ENCODE results near the gene LGALS1. TPM values are rescaled to one million over a fixed set of nuclear protein-coding genes. Genes with fewer than 3 reads are reported as not detected.
A peak's percentile ranks its signal among the peaks of the same experiment; 100 is the strongest.

Gene LGALS1
- total and polyA plus RNA-seq, 9 of the 15 experiments (the other 6 are each of a cell fraction or from before 2014, with no cell fraction given) = 160 to 800 (median 330) TPM

DNA sequence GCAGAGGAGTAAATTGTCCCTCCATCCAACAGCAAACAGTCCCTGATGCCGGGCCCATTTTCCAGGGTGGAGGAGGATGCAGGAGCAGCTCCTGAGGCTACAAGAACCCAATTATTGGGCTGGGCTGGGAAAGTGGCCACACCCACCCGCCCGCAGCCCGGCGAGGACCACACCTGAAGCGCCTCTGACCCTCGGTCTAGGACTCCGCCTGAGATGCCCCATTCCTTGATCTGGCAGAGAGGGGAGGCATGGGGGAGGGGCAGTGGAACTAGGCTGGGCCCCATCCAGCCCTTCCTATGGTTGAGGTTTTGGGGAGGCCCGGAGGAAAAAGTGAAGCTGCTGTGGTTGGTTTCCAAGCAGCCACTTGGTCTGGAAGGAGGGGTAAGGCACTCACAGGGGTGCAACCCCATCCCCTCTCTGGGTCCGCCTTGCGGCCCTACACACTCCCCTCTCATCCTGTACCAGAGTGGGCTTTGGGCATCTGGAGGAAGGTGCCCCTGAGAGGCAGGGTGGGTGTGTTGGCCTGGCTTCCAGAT is 2.4 kb upstream of the LGALS1 start:
- Histone ChIP-seq H2AFZ (ENCODE audit: low read depth, low read length) (no peak overlapping the region), H3K4me3 (no peak overlapping the region), H3K79me2 (ENCODE audit: control insufficient read depth, insufficient read depth, low read length) (peaks cover 19% of the 10 kb centered on the region), H3K9ac (ENCODE audit: insufficient read depth in 1 of 2, low read depth in 2 of 2, low read length in 2 of 2) (peak overlapping the region in 1 of 2 experiments; percentile 74; a peak in 2 of 4 replicates), H3K36me3 (ENCODE audit: control insufficient read depth, insufficient read depth, low read length) (peaks cover 1% of the 10 kb centered on the region; the same call in 1 of the 3 replicates), H3K9me1 (ENCODE audit: control insufficient read depth, insufficient read depth, low read length) (no peaks in the 10 kb centered on the region), H3K27me3 (ENCODE audit: control insufficient read depth in 2 of 2, insufficient read depth in 2 of 2, low read length in 2 of 2) (no peaks in the 10 kb centered on the region), H3K4me2 (ENCODE audit: insufficient read depth, low read length) (no peak overlapping the region), H3K9me3 (replicated peaks; ENCODE audit: control insufficient read depth, insufficient read depth, low read depth, low read length) (no peaks in the 10 kb centered on the region), H3K27ac (ENCODE audit: extremely low read depth, low read depth, low read length) (no peak overlapping the region), H4K20me1 (replicated peaks; ENCODE audit: control insufficient read depth, insufficient read depth, low read length) (no peaks in the 10 kb centered on the region), H3K4me1 (replicated peaks in 1 of 2; ENCODE audit: control insufficient read depth in 2 of 2, insufficient read depth in 2 of 2, low read length in 2 of 2) (peaks cover 2 to 53% of the 10 kb centered on the region in 2 experiments; a peak in 3 of 5 replicates)
- TF ChIP-seq ZNF282 (CRISPR knock-in tag; IDR thresholded peaks at IDR 0.05) (no peak), DDX20 (tag; IDR thresholded peaks at IDR 0.05; ENCODE audit: low read depth) (no peak)
- DNase-seq (ENCODE audit: extremely low read depth in 1 of 4, low spot score in 3 of 4) (no peak), ATAC-seq (no peak), FAIRE-seq (no peak)
- 75% methylated on average over 3 of the region's 11 CpGs for WGBS (ENCODE audit: insufficient coverage, low coverage, missing lambda C conversion rate)
- in situ Hi-C loops (cut with MboI) = no loop called here
- POLR2A ChIA-PET = interaction anchor here (0.6 to 2.7 kb wide), 3 partner anchors 12 to 137 kb away, joined by 3 to 11 read pairs (median 3); no protein-coding TSS in a partner anchor
- CTCF ChIA-PET (ENCODE audit: low intra/inter-chr PET ratio) = no interaction called here
- no TSS peak for BruUV-seq (replicated peaks)
- intact Hi-C loops (cut with micrococcal nuclease) = no loop called here

DNA sequence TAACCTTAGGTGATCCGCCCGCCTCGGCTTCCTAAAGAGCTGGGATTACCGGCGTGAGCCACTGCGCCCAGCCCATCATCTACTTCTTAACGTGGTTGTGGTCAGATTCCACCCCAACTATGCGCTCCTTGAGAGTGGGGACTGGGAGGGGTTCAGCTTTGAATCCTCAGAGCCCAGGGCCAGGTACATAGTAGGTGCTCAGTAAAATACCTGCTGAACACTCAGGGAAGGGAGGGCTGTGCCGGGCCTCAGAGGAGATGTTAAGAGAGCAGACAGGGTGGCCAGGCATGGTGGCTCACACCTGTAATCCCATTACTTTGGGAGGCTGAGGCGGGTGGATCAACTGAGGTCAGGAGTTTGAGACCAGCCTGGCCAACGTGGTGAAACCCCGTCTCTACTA is 1.2 kb upstream of the LGALS1 start:
- Histone ChIP-seq H3K9me3 (replicated peaks; ENCODE audit: control insufficient read depth, insufficient read depth, low read depth, low read length) (no peaks in the 10 kb centered on the region), H3K9me1 (ENCODE audit: control insufficient read depth, insufficient read depth, low read length) (no peaks in the 10 kb centered on the region), H3K9ac (ENCODE audit: insufficient read depth in 1 of 2, low read depth in 2 of 2, low read length in 2 of 2) (peak overlapping the region in 1 of 2 experiments; percentile 68; a peak in 2 of 4 replicates), H3K36me3 (ENCODE audit: control insufficient read depth, insufficient read depth, low read length) (peaks cover 5% of the 10 kb centered on the region; the same call in 1 of the 3 replicates), H3K4me3 (no peak overlapping the region), H2AFZ (ENCODE audit: low read depth, low read length) (no peak overlapping the region), H3K4me2 (ENCODE audit: insufficient read depth, low read length) (0 out of 2 replicates have a peak overlapping the region, but pooled peaks have one; percentile 37), H3K4me1 (replicated peaks in 1 of 2; ENCODE audit: control insufficient read depth in 2 of 2, insufficient read depth in 2 of 2, low read length in 2 of 2) (peaks cover 2 to 57% of the 10 kb centered on the region in 2 experiments; a peak in 3 of 5 replicates), H3K27ac (ENCODE audit: extremely low read depth, low read depth, low read length) (peak overlapping the region; percentile 74; the same call in 2 of the 3 replicates), H3K27me3 (ENCODE audit: control insufficient read depth in 2 of 2, insufficient read depth in 2 of 2, low read length in 2 of 2) (no peaks in the 10 kb centered on the region), H3K79me2 (ENCODE audit: control insufficient read depth, insufficient read depth, low read length) (peaks cover 23% of the 10 kb centered on the region), H4K20me1 (replicated peaks; ENCODE audit: control insufficient read depth, insufficient read depth, low read length) (no peaks in the 10 kb centered on the region)
- TF ChIP-seq ZKSCAN1 (IDR thresholded peaks at IDR 0.05; ENCODE audit: low read depth, low read length) (0 out of 2 replicates have a peak, but pooled peaks have one; percentile 40), MTA2 (IDR thresholded peaks at IDR 0.05; ENCODE audit: low read depth) (no peak), BCOR (IDR thresholded peaks at IDR 0.05) (peak; percentile 51; the same call in 1 of the 2 replicates)
- WGBS (ENCODE audit: insufficient coverage, low coverage, missing lambda C conversion rate) = 77% methylated on average over 8 of the region's 12 CpGs
- intact Hi-C loops (cut with micrococcal nuclease) (no loop called here), in situ Hi-C loops (cut with MboI) (no loop called here)
- BruUV-seq (replicated peaks) = no TSS peak
- no peak for DNase-seq (ENCODE audit: extremely low read depth in 1 of 4, low spot score in 3 of 4)
- ChIA-PET POLR2A (interaction anchor here (1.2 to 2.1 kb wide), 2 partner anchors 13 to 15 kb away, joined by 3 to 10 read pairs; no protein-coding TSS in a partner anchor), CTCF (ENCODE audit: low intra/inter-chr PET ratio) (no interaction called here)
- no peak for FAIRE-seq
- ATAC-seq = no peak

All from K562 (cell line).